OCI-M2 (cell line): ENCODE results near the gene AP4M1.
"Not testable (repeated sequence)": the region's sequence is repeated elsewhere in the genome, so short reads cannot be mapped to it uniquely, and the experiment has no call there.

Source experiments
- DNase-seq: peaks from one replicate; lab custom pipeline; 2025; ENCODE audit not compliant: unreplicated experiment; lab: John Stamatoyannopoulos, UW

AP4M1 gene

DNA sequence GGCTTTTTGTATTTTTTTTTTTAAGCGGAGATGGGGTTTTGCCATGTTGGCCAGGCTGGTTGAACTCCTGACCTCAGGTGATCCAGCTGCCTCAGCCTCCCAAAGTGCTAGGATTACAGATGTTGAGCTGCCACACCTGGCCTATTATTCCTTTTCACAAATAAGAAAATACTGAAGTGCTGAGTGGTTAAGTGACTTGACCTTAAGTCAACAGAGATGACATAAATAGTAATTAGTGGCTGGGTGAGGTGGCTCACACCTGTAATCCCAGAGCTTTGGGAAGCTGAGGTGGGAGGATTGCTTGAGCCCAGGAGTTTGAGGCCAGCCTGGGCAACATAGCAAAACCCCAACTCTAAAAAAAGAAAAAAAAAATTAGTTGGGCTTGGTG lies 28.8 kb downstream of the AP4M1 start:
- not testable (repeated sequence) for DNase-seq

DNA sequence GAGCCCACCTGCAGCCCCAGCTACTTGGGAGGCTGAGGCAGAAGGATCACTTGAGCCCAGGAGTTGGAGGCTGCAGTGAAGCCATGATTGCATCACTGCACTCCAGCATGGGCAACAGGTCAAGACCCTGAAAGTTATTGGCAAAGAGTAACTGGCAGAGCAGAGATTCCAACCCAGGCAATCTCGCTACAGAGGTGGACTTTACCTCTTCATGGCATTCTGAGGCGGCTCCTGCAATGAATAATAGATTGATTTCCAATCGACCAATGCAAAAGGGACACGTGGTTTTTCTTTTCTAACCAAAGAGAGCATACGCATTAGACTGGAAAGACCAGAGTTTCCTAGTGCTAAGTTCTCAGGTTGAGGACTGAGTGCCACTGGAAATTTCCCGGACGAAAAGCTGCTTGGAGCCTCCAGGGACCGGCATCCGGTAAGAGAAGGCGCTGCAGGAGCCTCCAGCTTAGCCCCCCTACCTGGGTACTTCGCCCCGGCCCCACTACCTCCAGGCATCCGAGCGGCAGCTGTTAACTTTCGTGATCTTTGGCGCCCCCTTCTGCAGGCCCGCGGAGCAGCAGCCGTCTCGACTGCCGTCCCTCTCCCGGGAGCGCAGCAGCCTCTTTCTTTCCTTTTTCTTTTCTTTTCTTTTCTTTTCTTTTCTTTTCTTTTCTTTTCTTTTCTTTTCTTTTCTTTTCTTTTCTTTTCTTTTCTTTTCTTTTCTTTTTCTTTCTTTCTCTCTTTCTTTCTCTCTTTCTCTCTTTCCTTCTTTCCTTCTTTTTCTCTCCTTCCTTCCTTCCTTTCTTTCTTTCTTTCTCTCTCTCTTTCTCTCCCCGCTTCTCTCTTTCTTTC lies 29.4 kb downstream of the AP4M1 start:
- peak; percentile 57 for DNase-seq

DNA sequence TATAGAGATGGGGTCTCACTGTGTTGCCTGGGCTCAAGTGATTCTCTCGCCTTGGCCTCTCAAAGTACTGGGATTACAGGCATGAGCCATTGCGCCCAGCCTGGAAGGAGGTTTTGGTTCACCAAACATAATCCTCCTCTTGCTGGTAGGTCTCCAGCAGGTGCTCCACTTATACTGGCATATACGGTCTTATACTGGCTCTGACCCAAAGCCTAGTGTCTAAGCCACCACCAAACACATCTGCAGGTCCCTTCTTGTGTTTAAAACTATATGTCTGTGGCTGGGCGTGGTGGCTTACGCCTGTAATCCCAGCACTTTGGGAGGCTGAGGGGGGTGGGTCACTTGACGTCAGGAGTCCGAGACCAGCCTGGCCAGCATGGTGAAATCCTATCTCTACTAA lies 30.7 kb downstream of the AP4M1 start:
- DNase-seq, result no peak

DNA sequence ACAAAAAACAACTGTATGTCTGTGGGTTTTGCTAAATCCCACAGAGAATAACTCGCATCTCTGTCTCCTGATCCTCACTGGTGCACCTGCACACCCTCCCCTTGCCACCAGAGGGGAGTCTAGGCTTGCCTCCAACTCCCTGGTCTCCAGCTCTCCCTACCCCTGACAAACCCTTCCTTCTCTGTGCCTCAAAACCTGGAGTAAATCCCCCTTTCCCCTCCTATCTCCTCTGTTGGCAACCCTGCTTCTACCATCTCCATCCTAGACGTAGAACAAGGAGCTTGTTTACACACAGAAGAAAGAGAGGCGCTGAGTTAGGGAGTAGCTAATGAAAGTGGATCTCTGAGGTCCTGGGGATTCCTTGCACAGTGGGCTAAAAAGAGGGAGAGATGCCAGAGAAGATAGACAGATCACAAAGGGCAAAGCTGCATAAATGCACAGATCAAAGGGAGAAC lies 31.3 kb downstream of the AP4M1 start:
- DNase-seq, result peak; percentile 6

DNA sequence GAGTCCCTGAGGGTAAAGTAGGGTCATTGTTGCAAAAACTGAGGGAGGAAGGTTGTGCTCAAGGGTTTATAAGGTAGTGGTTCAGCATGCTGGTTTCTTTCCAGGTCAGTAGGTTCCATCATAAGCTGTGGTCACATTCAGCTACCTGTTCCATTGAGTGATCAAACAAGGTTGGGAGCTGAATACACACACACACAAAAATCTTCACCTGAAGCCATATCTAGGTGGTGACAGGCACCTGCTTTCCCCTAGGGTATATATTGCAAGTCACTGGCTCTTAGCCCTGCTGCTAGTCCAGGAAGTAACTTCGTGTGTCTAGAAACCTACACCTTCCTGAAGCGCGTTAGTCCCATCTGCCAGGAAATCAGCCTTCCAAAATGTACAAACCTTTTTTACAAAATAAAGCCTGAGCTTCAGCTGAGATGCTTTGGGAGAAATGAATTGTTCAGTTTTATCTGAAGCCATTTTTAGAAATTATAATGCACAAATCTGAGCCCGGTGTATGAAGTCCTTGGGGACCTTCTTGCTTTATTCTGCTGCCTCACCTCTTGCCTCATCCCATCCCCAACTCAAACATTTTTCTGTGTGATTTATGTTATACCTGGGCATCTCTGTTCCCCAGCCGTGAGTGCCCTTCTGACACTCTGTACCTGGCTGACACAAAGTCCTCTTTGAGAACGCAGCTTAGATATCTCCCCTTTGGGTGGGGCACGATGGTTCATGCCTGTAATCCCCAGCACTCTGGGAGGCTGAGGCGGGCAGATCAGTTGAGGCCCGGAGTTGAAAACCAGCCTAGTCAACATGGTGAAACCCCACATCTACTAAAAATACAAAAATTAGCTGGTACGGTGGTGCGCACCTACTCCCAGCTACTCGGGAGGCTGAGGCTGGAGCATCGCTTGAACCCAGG lies 36.7 kb downstream of the AP4M1 start:
- no peak for DNase-seq

DNA sequence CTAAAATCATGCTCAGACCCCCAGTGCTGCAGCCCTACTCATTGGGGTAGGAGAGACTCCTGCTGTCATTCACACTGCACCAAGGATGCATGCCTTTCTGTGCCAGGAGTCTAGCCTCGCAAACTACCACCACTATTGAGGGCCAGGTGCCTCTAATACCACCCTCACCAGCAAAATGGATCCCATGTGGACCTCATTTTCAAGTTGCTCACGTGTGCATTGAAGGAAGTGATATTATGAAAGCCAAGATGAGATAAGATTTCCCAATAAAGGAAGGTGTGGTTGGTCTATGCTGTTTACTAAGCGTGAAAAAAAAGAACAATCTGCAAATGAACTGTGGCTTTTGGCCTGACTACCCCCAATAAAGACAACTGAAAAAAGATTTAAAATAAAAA lies 40.1 kb downstream of the AP4M1 start:
- DNase-seq, result no peak

DNA sequence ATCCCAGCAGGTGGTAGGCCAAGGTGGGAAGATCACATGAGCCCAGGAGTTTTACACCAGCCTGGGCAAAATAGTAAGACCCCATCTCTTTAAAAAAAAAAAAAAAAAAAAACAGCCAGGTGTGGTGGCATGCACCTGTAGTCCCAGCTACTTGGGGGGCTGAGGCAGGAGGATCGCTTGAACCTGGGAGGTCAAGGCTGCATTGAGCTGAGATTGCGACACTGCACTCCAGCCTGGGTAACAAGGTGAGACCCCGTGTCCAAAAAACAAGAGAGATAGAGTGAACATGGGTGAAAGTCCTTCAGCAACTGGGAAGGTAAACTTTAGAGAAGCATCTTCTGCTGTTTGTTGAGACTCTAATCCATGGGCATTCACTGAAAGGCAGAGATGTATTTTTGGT lies 41.0 kb downstream of the AP4M1 start:
- no peak for DNase-seq

DNA sequence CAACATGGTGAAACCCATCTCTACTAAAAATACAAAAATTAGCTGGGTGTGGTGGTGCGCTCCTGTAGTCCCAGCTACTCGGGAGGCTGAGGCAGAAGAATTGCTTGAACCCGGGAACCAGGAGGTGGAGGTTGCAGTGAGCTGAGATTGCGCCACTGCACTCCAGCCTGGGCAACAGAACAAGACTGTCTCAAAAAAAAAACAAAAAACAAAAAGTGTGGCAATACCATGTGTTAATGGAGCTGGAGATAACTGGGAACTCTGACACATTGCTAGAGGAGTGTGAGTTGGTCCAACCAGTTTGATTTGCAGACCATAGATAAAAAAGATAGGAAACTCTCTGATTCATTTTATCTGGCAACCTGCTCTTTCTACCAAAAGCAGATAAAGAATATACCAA lies 44.9 kb downstream of the AP4M1 start:
- not testable (repeated sequence) for DNase-seq

DNA sequence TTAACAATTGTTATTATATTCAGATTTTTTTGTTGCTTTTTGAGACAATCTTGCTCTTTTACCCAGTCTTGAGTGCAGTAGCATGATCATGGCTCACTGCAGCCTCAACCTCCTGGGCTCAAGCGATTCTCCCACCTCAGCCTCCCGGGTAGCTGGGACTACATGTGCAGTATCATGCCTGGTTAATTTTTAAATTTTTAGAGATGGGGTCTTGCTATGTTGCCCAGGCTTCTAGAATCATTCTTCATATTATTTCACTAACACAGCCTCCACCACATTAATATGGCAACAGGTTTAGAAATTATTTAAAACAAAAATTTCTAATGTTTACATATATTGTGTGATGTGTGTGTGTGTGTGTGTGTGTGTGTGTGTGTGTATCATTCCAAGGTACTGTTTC lies 45.8 kb downstream of the AP4M1 start:
- DNase-seq, result no peak

DNA sequence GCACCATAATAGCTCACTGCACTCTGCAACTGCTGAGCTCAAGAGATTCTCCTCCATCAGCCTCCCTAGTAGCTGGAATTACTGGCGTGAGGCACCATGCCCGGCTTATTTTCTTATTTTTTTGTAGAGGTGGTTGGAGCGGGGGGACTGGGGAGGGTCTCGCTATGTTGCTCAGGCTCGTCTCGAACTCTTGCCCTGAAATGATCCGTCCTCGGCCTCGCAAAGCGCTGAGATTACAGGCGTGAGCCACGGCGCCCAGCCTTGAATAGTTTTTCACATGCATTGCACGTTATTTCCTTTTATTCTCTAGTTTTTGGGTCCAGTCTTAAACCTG lies 46.7 kb downstream of the AP4M1 start:
- DNase-seq, result no peak

DNA sequence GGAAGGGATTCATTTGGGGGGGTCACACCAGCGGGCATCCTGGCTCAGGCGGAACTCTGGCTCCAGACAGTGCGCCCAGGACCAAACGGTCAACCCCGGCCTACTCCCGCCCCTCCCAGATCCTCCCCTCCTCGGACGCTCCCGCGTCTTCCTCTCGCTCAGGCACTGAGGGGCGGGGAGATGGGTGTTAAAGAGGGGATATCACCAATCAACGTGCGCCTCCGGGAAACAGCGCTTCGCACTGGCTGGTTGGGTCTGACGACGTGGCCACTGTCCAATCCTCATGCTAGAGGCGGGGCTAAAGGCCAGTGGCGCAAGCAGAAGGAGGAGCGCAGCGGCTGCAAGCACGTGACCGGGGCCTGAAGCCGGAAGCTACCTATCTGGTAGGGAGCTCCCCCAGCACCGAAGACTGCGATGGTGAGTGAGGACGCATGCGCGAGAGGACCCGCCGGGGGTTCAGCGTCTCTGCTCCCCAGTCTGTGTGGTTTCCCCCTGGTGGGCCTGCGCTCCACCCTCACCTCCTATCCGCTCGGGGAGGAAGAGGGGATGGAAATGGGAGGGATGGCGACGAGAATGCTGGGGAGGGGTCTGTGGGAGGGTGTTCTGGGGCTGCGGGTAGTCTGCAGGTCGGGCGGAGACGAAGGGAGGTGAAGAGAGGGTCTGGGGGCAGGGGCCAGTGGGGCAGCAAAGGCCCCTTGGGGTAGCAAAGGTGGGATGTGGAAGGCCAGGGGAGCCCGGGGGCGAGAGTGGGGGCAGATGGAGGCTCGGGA lies 47.3 kb downstream of the AP4M1 start, which contains the start of gene LAMTOR4:
Gene LAMTOR4, plus strand, starts transcription at position 360 of the 770 bp plus-strand sequence. Its CDS starts 55 bp downstream, at position 415.
- peak; percentile 85 for DNase-seq

DNA sequence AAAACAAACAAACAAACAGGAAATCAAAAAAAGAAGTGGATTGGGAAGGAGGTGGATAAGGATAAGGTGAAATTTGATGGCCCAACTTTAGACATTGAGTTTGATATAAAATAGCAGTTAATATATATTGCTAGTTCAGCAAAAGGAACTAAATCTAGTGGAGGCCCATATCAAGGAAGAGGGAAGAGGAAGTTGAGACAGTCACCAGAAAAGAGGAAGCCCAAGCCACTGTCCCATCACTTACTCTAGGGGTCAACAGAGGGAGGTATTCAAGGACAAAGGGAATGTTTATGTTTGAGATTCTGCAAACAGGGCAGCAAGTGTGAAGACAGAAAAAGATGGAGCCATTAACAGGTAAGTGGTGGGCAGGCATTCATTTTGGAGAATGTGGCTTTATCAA lies 51.0 kb downstream of the AP4M1 start:
- DNase-seq, result no peak

DNA sequence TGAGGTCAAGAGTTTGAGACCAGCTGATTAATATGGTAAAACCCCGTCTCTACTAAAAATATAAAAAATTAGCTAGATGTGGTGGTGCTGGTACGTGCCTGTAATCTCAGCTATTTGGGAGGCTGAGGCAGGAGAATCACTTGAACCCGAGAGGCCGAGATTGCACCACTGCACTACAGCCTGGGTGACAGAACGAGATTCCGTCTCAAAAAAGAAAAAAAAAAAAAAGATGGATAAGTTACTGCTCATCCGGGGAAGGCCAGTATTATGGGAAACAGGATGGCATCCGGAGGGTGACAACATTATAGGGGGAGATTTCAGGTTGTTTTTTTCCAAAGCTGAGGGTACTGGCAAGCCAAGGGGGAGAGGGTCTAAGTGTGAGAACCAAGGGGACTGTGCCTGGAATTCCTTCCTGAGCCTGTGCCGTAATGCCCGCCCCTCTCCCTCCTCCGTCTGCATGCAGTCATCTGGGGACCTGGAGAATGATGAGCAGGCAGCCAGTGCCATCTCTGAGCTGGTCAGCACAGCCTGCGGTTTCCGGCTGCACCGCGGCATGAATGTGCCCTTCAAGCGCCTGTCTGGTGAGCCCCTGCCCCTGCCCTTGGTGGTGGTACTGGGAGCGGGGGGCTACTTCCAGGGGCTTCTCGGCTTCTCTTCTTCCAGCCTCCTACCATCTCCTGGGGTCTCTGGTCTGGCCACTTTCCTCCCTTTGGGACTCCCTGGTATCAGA lies 51.7 kb downstream of the AP4M1 start:
- no peak for DNase-seq

DNA sequence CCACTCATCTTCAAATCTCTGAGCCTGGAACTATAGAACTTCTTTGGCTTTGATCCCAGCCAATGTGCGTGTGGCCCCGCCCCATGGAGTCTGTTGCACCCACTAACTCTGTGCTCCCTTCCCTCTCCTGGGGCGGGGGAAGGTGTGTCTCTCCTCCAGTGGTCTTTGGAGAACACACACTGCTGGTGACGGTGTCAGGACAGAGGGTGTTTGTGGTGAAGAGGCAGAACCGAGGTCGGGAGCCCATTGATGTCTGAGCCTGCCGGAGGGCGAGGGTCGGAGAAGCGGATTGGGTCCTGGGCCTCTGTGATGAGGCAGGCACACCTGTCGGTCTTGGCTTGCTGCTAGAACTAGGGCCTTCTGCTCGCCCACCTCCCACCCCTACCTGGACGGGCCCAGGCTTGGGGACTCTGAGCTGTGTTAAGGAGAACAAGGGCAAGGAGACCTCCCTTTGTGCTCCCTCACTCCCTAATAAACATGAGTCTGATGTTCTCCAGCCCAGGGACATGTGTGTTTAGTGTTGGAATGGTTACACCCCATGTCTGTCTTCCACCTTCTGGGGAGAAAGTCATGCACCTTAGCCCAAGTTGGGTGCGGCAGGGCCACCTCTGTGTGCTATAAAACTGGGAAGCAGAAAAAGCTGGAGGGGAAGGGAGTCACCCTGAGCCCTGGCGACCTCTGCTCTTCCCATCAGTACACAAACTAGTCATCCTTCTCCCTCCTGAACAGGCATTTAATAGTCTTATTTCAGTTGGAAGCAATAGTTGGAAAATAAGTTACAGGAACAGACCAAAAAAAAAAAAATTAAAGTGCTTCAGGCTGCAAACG lies 52.5 kb downstream of the AP4M1 start:
- DNase-seq, result no peak

DNA sequence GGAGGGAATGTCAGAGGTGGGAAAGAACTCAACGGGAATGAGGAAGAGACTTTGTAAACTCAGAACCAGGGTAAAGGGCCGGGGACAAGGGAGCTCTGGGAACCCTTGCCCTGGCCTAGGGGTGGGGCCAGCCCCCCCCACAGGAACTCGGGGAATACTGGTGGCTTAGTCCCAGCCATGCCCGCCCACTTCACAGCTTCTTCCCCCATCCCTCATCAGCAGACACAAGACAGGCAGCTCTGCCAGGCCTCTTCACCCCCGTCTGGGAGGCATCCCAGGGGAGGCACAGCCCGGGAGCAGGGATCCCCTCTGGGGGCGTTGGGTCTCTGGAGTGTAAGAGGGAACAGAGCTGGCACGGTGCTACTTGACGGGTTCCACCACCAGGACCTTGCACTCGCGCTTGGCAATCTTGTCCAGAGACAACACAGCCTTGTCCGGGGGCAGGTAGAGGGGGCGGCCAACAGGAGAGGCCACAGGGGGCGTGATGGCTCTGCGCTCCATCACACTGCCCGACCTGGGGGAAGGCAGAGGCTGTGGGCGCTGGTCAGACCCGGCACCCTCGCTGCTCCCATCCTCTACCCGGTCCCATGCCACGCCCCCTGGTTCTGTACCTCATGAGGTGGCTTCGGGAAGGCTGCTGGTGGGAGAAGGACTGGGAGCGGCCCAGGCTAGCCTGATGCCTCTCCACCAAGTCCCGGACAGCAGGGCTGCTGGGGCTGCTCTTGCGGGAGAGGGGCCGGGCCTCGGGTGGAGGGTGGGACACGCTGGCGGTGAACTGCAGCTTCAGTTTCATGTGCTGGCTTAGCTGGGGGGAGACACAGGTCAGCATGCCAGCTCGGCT lies 53.4 kb downstream of the AP4M1 start:
- DNase-seq, result no peak

DNA sequence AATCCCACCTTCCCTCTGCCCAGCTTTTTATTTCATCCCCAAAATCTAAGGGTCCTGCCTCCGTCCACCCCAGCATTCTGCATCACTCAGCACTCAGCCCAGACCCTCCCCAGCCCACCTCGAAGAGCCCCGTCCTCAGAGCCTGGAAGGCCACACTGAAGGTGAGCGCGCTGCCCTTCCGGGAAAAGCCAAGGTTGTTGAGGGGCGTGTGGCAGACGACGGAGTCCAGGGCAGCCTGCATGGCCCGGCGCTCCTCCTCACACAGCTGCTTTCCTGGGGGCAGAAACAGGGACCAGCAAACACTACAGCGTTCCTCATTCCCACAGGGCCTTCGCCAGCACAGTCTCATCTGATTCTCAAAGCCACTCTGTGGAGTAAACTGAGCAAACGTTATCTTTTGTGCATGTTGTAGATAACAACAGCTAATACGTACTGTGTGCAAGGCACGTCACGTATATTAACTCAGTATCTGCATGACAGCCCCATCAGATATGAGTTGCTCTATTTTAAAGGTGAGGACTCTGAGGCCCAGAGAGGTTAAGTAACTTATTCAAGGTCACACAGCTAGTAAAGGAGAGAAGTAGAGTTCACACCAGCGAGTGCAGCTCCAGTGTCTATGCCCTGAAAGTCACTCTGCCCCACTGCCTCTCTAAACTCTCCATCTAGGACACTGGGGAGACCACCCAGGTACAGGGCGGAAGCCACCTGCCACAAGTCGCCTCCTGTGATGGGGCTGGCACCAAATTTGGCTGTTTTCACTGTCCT lies 54.3 kb downstream of the AP4M1 start:
- DNase-seq, result no peak

DNA sequence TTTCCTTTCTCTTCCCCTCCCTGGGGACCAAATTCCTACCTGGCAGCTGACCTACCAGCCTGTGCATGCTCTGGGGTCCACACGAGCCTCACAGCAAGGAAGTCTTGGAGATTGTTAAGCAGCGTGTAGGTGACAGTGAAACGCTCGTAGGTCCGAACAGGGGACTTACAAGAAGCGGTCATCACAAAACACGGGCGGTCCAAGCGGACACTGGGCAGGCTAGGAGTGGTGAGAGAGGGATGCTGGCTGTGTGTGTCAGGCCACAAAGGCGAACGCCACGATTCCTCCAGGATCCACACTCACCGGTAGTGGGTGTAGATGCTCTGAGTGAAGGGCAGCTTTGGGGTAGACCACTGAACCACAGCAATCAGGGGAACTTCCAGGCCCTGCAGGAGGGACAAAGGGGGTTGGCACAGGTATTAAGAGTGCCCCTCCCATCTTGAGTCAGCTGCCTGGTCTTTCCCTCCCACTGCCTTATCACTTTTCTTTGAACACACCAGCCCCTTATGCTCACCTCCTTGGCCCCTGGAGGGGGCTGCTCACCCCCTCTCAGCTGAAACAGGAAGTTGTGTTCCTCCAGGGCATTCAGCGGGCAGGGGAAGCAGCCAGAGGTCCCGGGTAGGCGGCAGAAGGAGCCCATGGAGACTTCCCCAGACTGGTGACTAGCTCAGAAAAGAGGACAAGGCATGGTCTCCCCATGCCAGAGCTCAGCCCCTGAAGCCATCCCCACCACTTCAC lies 55.1 kb downstream of the AP4M1 start:
- no peak for DNase-seq

DNA sequence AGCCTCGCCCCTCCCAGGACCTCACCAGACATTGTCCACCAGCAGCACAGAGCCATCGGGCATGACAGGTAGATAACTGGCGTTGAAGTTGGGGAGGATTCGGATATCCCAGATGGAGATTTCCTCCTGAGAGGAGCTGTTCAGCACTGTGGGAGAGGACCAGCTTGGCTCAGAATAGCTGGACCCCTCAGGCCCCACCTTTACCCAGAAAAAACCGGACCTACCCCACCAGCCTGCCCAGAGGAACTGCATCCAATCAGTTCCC lies 55.6 kb downstream of the AP4M1 start:
- DNase-seq, result no peak
